Ramos (cell line): ENCODE data around the gene TMEM273.

Experiments
- in situ Hi-C: fragments of 300-500 bp; cut with MboI; formaldehyde crosslinking; loops from one replicate; pipeline ENCODE4 v1.14.3; 2022; ENCODE audit warnings: low sequenced_read_pairs; ENCODE audit not compliant: unreplicated experiment

TMEM273 gene

GRCh38 chr10:49187950-49188761 is at the start of gene TMEM273:
TMEM273 (minus strand) TSS chr10:49188391; CDS start chr10:49188336, 55 bp downstream.
- in situ Hi-C loops, result no loop called here

GRCh38 chr10:49237985-49238384 is 49.8 kb upstream of the TMEM273 start:
- in situ Hi-C loops, result no loop called here

GRCh38 chr10:49235392-49235791 is 47.2 kb upstream of the TMEM273 start:
- in situ Hi-C loops, result no loop called here

- in situ Hi-C loops, result no loop called here
Observed at GRCh38 chr10:49231086-49231820, 43.1 kb upstream of the TMEM273 start.

GRCh38 chr10:49230004-49230403 is 41.8 kb upstream of the TMEM273 start:
- in situ Hi-C loops, result no loop called here

- in situ Hi-C loops, result no loop called here
Observed at GRCh38 chr10:49228677-49229076, 40.5 kb upstream of the TMEM273 start.

- in situ Hi-C loops, result no loop called here
Observed at GRCh38 chr10:49227406-49227805, 39.2 kb upstream of the TMEM273 start.

- in situ Hi-C loops, result no loop called here
Observed at GRCh38 chr10:49226594-49226993, 38.4 kb upstream of the TMEM273 start.

GRCh38 chr10:49225218-49225876 is 37.2 kb upstream of the TMEM273 start:
- in situ Hi-C loops, result no loop called here

GRCh38 chr10:49223205-49223604 is 35.0 kb upstream of the TMEM273 start:
- in situ Hi-C loops, result no loop called here

GRCh38 chr10:49222170-49222569 is 34.0 kb upstream of the TMEM273 start:
- in situ Hi-C loops, result no loop called here

- in situ Hi-C loops, result no loop called here
Observed at GRCh38 chr10:49220679-49221078, 32.5 kb upstream of the TMEM273 start.

- in situ Hi-C loops, result no loop called here
Observed at GRCh38 chr10:49220031-49220430, 31.8 kb upstream of the TMEM273 start.

GRCh38 chr10:49219248-49219647 is 31.1 kb upstream of the TMEM273 start:
- in situ Hi-C loops, result no loop called here

GRCh38 chr10:49218480-49218879 is 30.3 kb upstream of the TMEM273 start:
- in situ Hi-C loops, result no loop called here

GRCh38 chr10:49217645-49218044 is 29.5 kb upstream of the TMEM273 start:
- in situ Hi-C loops, result no loop called here

GRCh38 chr10:49213211-49213610 is 25.0 kb upstream of the TMEM273 start:
- in situ Hi-C loops, result no loop called here

- in situ Hi-C loops, result no loop called here
Observed at GRCh38 chr10:49212783-49213182, 24.6 kb upstream of the TMEM273 start.

GRCh38 chr10:49212076-49212475 is 23.9 kb upstream of the TMEM273 start:
- in situ Hi-C loops, result no loop called here

GRCh38 chr10:49208996-49209395 is 20.8 kb upstream of the TMEM273 start:
- in situ Hi-C loops, result no loop called here

GRCh38 chr10:49207936-49208487 is 19.8 kb upstream of the TMEM273 start:
- in situ Hi-C loops, result no loop called here
